ENCODE results near the gene MRGPRE.

The MRGPRE gene

DNA sequence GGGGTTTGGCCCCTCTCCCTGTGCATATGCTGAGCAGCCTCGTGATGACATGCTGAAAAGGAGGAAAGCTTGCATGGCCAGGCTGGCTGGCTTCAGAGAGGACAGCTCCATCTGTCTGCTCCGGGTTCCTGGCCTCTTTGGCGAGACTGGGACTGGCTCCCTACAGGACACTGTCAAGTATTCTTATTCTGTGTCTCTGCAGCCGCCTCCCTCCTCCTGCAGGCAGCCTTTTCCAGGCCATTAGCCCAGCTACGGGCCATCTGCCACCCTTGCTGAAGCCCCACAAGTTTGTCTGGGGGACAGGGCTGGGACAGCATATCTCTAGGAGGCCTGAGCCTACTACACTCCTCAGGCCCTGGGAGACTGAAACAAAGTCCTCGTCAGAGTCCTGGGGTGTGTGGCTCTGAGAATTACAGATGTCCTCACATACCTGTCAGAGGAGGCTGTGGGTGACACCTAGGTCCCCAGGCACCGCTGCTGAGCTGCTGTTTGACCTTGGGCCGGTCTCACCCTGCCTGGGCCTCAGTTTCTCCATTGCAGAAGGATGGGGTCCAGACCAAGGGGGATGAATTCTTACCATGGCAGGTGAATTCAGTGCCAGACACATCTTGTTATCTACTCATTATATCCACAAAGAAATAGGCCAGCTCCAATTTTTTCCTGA lies 24.6 kb downstream of the MRGPRE start:
- Histone ChIP-seq H3K79me2 (ENCODE audit: insufficient read depth, low read length) (no peaks in the 10 kb centered on the region), H3K4me3 (ENCODE audit: insufficient read depth, low read length, poor library complexity, severe bottlenecking) (no peak overlapping the region), H3K9ac (ENCODE audit: low read length) (no peak overlapping the region), H3K27ac (ENCODE audit: low read depth, low read length) (no peak overlapping the region), H3K27me3 (ENCODE audit: low read length) (no peaks in the 10 kb centered on the region; the same call in 1 of the 2 replicates), H3F3A (ENCODE audit: insufficient read depth) (no peaks in the 10 kb centered on the region), H2AFZ (ENCODE audit: low read depth, low read length, severe bottlenecking) (no peak overlapping the region), H3K36me3 (ENCODE audit: low read length) (no peaks in the 10 kb centered on the region), H3K9me3 (ENCODE audit: insufficient read depth, low read length) (no peaks in the 10 kb centered on the region), H3K9me2 (replicated peaks; ENCODE audit: insufficient read depth, low read length) (no peaks in the 10 kb centered on the region), H4K20me1 (ENCODE audit: low read depth, low read length) (no peaks in the 10 kb centered on the region), H3K4me2 (ENCODE audit: low read depth, low read length, poor library complexity, severe bottlenecking) (no peak overlapping the region)
- TF ChIP-seq EZH2phosphoT487 (conservative IDR thresholded peaks at IDR 0.05; ENCODE audit: low read length), result no peak
- TF ChIP-seq, protein P1, sequence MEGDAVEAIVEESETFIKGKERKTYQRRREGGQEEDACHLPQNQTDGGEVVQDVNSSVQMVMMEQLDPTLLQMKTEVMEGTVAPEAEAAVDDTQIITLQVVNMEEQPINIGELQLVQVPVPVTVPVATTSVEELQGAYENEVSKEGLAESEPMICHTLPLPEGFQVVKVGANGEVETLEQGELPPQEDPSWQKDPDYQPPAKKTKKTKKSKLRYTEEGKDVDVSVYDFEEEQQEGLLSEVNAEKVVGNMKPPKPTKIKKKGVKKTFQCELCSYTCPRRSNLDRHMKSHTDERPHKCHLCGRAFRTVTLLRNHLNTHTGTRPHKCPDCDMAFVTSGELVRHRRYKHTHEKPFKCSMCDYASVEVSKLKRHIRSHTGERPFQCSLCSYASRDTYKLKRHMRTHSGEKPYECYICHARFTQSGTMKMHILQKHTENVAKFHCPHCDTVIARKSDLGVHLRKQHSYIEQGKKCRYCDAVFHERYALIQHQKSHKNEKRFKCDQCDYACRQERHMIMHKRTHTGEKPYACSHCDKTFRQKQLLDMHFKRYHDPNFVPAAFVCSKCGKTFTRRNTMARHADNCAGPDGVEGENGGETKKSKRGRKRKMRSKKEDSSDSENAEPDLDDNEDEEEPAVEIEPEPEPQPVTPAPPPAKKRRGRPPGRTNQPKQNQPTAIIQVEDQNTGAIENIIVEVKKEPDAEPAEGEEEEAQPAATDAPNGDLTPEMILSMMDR (IDR thresholded peaks at IDR 0.05; ENCODE audit: insufficient read depth, low read length, poor library complexity, severe bottlenecking), result no peak

DNA sequence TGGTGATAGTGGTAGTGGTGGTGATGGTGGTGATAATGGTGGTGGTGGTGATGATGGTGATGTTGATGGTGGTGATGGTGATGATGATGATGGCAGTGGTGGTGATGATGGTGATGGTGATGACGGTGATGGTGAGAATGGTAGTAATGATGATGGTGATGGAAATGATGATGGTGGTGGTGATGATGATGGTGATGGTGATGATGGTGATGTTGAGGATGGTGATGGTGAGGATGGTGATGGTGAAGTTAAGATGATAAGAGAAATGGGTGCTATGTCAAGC lies 25.4 kb downstream of the MRGPRE start:
- H3F3A ChIP-seq (ENCODE audit: insufficient read depth), result no peaks in the 10 kb centered on the region
- H3K36me3 ChIP-seq (ENCODE audit: low read length), result no peaks in the 10 kb centered on the region
- H3K9me2 ChIP-seq (replicated peaks; ENCODE audit: insufficient read depth, low read length), result no peaks in the 10 kb centered on the region
- no peak overlapping the region for H3K4me3 ChIP-seq (ENCODE audit: insufficient read depth, low read length, poor library complexity, severe bottlenecking)
- no peaks in the 10 kb centered on the region for H3K79me2 ChIP-seq (ENCODE audit: insufficient read depth, low read length)
- no peak for TF ChIP-seq EZH2phosphoT487 (conservative IDR thresholded peaks at IDR 0.05; ENCODE audit: low read length)
- TF ChIP-seq, protein P1 (IDR thresholded peaks at IDR 0.05; ENCODE audit: insufficient read depth, low read length, poor library complexity, severe bottlenecking), result no peak
- no peak overlapping the region for H2AFZ ChIP-seq (ENCODE audit: low read depth, low read length, severe bottlenecking)
- no peaks in the 10 kb centered on the region; the same call in 1 of the 2 replicates for H3K27me3 ChIP-seq (ENCODE audit: low read length)
- no peak overlapping the region for H3K4me2 ChIP-seq (ENCODE audit: low read depth, low read length, poor library complexity, severe bottlenecking)
- H3K9ac ChIP-seq (ENCODE audit: low read length), result no peak overlapping the region
- no peaks in the 10 kb centered on the region for H3K9me3 ChIP-seq (ENCODE audit: insufficient read depth, low read length)
- H3K27ac ChIP-seq (ENCODE audit: low read depth, low read length), result no peak overlapping the region
- no peaks in the 10 kb centered on the region for H4K20me1 ChIP-seq (ENCODE audit: low read depth, low read length)

DNA sequence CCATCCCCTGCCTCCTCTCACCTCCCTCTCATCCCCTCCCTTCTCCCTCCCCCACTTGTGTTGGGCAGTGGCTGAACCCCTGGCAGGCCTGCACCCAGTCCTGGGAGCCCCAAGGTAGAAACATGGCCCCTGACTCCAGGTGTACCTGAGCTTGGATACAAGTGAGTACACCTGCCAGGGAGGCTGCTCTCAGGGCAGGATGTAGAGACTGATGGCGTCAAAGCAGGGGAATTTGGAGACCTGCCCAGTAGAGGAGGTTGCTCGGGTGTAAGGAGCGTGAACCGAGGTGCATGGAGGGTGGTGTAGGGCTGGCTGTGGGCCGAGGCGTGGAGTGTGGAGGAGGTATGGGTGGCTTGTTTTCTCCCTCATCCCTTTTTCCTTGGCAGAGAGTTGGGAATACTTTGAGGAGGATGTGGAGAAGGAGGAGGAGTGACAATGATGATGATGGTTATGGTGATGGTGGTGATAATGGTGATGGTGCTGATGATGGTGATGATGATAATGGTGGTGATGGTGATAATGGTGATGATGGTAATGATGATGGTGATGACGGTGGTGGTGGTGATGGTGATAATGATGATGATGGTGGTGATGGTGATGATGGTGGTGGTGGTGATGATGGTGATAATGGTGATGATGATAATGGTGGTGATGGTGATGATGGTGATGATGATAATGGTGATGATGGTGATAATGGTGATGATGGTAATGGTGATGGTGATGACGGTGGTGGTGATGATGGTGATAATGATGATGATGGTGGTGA lies 25.9 kb downstream of the MRGPRE start:
- Histone ChIP-seq H3K4me2 (ENCODE audit: low read depth, low read length, poor library complexity, severe bottlenecking) (no peak overlapping the region), H3K27ac (ENCODE audit: low read depth, low read length) (no peak overlapping the region), H3K4me3 (ENCODE audit: insufficient read depth, low read length, poor library complexity, severe bottlenecking) (no peak overlapping the region)

More for the DNA sequence above, 25.9 kb downstream of the MRGPRE start:
- no peaks in the 10 kb centered on the region for H3K36me3 ChIP-seq (ENCODE audit: low read length)
- H3K27me3 ChIP-seq (ENCODE audit: low read length), result no peaks in the 10 kb centered on the region; the same call in 1 of the 2 replicates
- H3K9me2 ChIP-seq (replicated peaks; ENCODE audit: insufficient read depth, low read length), result no peaks in the 10 kb centered on the region
- H3F3A ChIP-seq (ENCODE audit: insufficient read depth), result no peaks in the 10 kb centered on the region
- no peaks in the 10 kb centered on the region for H3K9me3 ChIP-seq (ENCODE audit: insufficient read depth, low read length)
- no peak overlapping the region for H2AFZ ChIP-seq (ENCODE audit: low read depth, low read length, severe bottlenecking)
- no peaks in the 10 kb centered on the region for H4K20me1 ChIP-seq (ENCODE audit: low read depth, low read length)
- no peak overlapping the region for H3K9ac ChIP-seq (ENCODE audit: low read length)
- TF ChIP-seq EZH2phosphoT487 (conservative IDR thresholded peaks at IDR 0.05; ENCODE audit: low read length), result no peak
- TF ChIP-seq, protein P1 (IDR thresholded peaks at IDR 0.05; ENCODE audit: insufficient read depth, low read length, poor library complexity, severe bottlenecking), result no peak
- H3K79me2 ChIP-seq (ENCODE audit: insufficient read depth, low read length), result no peaks in the 10 kb centered on the region

Measured in SU-DHL-6 (cell line).